HFFc6 (cell line): ENCODE results near the gene PRICKLE2. TPM values are rescaled to one million over a fixed set of nuclear protein-coding genes. Genes with fewer than 3 reads are reported as not detected.

Experiments used
- DNase-seq: peaks from one replicate; pipeline ENCODE4 v3.0.0-alpha.2; 2018
- H3K27ac Mint-ChIP-seq: 2 replicates; pipeline ENCODE4 v1.8.0; 2020; ENCODE audit warnings: mild to moderate bottlenecking, mixed read lengths
- H3K27me3 Mint-ChIP-seq: 2 replicates; pipeline ENCODE4 v1.8.0; 2021; ENCODE audit warnings: mild to moderate bottlenecking, moderate library complexity, mixed read lengths; ENCODE audit not compliant: insufficient read depth
- H3K36me3 Mint-ChIP-seq: 2 replicates; pipeline ENCODE4 v1.8.0; 2021; ENCODE audit warnings: low read depth, mixed read lengths
- H3K4me1 Mint-ChIP-seq: 2 replicates; pipeline ENCODE4 v1.8.0; 2020; ENCODE audit warnings: low read depth, mixed read lengths
- H3K4me3 Mint-ChIP-seq: 2 replicates; pipeline ENCODE4 v1.8.0; 2020; ENCODE audit warnings: mild to moderate bottlenecking, moderate library complexity, mixed read lengths
- H3K9me3 Mint-ChIP-seq: 2 replicates; pipeline ENCODE4 v1.8.0; 2020; ENCODE audit warnings: mild to moderate bottlenecking, mixed read lengths
- total RNA-seq, 6 experiments: library from RNA; stranded (reverse); fragmentation: NEBNext Ultra II Directional; extraction: Animal tissue kit (Norgen Biotek cat#: 25700); gene quantifications; 2 replicates in 1 of 6; 3 replicates in 5 of 6; pipeline ENCODE4 v1.2.3, GENCODE V29; 2021
- TF ChIP-seq, protein P1 (sequence below): fragments of 200-600 bp; sonication (generic); IDR thresholded peaks from 2 replicates; pipeline ENCODE4 v1.5.0; 2021; ENCODE audit warnings: antibody characterized with exemption, mild to moderate bottlenecking

Gene PRICKLE2
- total RNA-seq, 6 experiments from 2014 or later: 14.0 to 21.7 (median 18.4) TPM

DNA sequence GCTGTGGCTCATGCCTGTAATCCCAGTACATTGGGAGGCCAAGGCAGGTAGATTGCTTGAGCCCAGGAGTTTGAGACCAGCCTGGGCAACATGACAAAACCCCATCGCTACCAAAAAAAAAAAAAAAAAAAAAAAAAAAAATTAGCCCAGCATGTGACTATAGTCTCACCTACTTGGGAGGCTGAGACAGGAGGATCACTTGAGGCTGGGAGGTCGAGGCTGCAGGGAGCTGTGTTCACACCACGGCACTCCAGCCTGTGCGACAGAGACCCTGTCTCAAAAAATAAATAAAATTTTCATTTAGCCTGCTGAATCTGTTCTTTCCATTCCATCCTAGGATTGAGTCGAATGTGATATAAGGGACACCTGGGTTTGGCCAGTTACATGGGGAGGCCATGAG lies 14.6 kb upstream of the PRICKLE2 start:
- peak overlapping the region; percentile 75 for H3K27ac Mint-ChIP-seq
- peaks cover 55% of the 10 kb centered on the region for H3K4me1 Mint-ChIP-seq
- TF ChIP-seq, protein P1, sequence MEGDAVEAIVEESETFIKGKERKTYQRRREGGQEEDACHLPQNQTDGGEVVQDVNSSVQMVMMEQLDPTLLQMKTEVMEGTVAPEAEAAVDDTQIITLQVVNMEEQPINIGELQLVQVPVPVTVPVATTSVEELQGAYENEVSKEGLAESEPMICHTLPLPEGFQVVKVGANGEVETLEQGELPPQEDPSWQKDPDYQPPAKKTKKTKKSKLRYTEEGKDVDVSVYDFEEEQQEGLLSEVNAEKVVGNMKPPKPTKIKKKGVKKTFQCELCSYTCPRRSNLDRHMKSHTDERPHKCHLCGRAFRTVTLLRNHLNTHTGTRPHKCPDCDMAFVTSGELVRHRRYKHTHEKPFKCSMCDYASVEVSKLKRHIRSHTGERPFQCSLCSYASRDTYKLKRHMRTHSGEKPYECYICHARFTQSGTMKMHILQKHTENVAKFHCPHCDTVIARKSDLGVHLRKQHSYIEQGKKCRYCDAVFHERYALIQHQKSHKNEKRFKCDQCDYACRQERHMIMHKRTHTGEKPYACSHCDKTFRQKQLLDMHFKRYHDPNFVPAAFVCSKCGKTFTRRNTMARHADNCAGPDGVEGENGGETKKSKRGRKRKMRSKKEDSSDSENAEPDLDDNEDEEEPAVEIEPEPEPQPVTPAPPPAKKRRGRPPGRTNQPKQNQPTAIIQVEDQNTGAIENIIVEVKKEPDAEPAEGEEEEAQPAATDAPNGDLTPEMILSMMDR: no peak

DNA sequence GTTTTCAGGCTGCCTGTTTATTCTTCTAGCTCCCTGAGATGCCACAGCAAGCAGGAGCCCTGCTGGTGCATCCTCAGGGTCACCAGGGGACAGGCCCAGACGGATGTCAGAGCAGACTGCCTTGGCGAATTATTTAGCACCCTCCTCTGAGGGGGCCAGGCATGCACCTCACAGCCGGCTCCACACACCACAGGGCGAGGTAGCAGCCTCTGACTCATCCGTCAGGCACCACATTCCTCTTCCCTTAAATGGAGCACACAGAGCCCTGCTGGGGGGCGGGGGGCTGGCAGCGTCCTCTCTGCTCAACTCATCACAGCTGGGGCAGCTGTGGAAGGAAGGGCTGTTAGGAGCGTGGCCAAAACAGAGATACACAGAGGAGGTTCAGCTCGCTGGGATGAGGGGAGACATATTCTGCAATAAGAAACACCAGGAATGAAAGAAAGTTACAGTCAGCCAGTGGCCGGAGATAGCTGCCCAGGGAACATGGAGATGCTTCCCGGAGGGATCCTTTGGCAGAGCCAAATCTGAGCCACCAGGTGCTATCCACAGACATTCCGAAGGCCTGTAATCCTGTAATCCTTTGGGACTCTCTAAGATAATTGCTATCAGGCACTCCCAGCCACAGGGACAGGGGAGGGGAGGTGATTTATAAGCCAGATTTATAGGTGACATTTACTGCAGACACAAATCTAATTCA lies 13.9 kb upstream of the PRICKLE2 start:
- Mint-ChIP-seq H3K4me1 (peaks cover 49% of the 10 kb centered on the region), H3K27ac (peak overlapping the region; percentile 75), H3K36me3 (peaks cover 44% of the 10 kb centered on the region), H3K9me3 (no peaks in the 10 kb centered on the region; the same call in 1 of the 2 replicates), H3K4me3 (peak overlapping the region; percentile 82), H3K27me3 (no peaks in the 10 kb centered on the region)
- DNase-seq: peak; percentile 88
- TF ChIP-seq, protein P1: no peak

More for the DNA sequence above, 14.6 kb upstream of the PRICKLE2 start:
- Mint-ChIP-seq H3K9me3 (no peaks in the 10 kb centered on the region; the same call in 1 of the 2 replicates), H3K4me3 (no peak overlapping the region), H3K36me3 (peaks cover 41% of the 10 kb centered on the region), H3K27me3 (no peaks in the 10 kb centered on the region)
- DNase-seq: no peak

DNA sequence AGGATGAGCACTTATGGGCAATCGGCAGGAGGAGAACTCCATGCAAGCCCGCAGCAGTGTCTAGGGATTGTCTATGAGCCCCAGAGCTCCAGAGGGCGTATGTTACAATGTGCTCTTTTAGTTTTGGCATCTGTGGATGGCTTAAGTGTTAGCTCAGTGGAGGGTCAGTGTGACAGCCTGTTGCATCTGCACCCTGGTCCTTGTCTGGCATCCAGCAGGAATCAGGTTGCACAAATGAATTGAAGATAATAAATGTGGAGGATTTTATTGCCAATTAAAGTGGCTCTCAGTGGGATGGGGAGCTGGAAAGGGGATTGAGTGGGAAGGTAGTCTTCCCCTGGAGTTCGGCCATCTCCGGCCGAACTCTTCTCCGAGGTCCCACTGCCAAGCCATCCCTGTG lies 11.8 kb upstream of the PRICKLE2 start:
- Mint-ChIP-seq H3K4me3 (no peak overlapping the region), H3K4me1 (peaks cover 38% of the 10 kb centered on the region)

DNA sequence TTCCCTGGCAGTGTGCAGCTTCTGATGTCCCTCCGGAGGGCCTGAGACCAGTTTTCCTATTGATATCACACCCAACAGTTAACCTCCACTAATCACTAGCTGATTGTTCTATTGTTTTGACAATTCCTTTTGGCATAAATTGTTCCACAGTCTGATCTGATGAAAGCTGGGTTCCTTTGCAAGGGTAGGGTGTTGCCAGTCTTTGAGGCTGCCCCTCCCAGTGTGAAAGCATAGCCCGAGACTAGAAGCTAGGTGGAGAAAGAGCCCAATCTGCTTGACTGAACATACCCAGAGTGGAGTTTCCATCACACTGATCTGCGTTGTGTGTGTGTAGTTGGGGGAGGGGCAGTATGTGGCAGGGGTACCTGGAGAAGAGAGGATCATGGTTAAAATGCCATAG lies 10.3 kb upstream of the PRICKLE2 start:
- Mint-ChIP-seq H3K9me3 (no peaks in the 10 kb centered on the region; the same call in 1 of the 2 replicates), H3K4me1 (peaks cover 29% of the 10 kb centered on the region), H3K27ac (no peak overlapping the region), H3K36me3 (peaks cover 28% of the 10 kb centered on the region), H3K4me3 (no peak overlapping the region), H3K27me3 (no peaks in the 10 kb centered on the region; the same call in 1 of the 2 replicates)
- TF ChIP-seq, protein P1: no peak
- no peak for DNase-seq

More for the DNA sequence above, 11.8 kb upstream of the PRICKLE2 start:
- TF ChIP-seq, protein P1: no peak
- Mint-ChIP-seq H3K27ac (no peak overlapping the region), H3K27me3 (no peaks in the 10 kb centered on the region; the same call in 1 of the 2 replicates), H3K36me3 (peaks cover 40% of the 10 kb centered on the region), H3K9me3 (no peaks in the 10 kb centered on the region; the same call in 1 of the 2 replicates)
- DNase-seq: no peak

DNA sequence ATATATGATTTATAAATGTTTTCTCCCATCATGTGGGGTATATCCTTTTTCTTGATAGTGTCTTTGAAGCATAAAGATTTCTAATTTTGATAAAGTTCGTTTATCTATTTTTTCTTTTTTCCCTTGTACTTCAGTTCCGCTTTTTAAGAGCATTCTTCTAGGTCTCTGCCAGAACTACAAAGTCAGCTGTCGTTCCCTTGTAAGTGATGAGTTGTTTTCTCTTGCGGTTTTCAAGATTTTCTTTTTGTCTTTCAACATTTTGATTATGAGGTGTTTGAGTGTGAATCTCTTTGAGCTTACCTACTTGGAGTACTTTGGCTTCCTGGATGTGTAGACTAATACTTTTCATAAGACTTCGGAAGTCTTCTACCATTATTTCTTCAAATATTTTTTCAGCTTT lies 9.3 kb upstream of the PRICKLE2 start:
- Mint-ChIP-seq H3K9me3 (no peaks in the 10 kb centered on the region; the same call in 1 of the 2 replicates), H3K27me3 (no peaks in the 10 kb centered on the region; the same call in 1 of the 2 replicates), H3K36me3 (peaks cover 26% of the 10 kb centered on the region), H3K4me1 (peaks cover 31% of the 10 kb centered on the region), H3K4me3 (no peak overlapping the region), H3K27ac (no peak overlapping the region)
- no peak for DNase-seq
- TF ChIP-seq, protein P1: no peak
